Transverse colon (tissue), 4 donors: Measurements from ENCODE around the gene NUB1. TPM values are rescaled to one million over a fixed set of nuclear protein-coding genes. Genes with fewer than 3 reads are reported as not detected.

Experiments used
- DNase-seq: peaks from one replicate; pipeline ENCODE4 v3.0.0-alpha.2; 2019
- H3K27ac ChIP-seq, 4 donors: fragments of 200-600 bp; sonication (generic); 2 replicates each; pipeline ENCODE4 v1.5.1; 2016 to 2018; ENCODE audit warnings: inconsistent platforms in 4 of 4
- H3K27me3 ChIP-seq: fragments of 200-600 bp; sonication (generic); 2 replicates; pipeline ENCODE4 v1.5.1; 2017; ENCODE audit warnings: inconsistent platforms
- H3K36me3 ChIP-seq, 4 donors: fragments of 200-600 bp; sonication (generic); 2 replicates each; pipeline ENCODE4 v1.5.1; 2017 to 2019; ENCODE audit warnings: inconsistent platforms in 4 of 4
- H3K4me1 ChIP-seq, 4 donors: fragments of 200-600 bp; sonication (generic); 2 replicates each; pipeline ENCODE4 v1.5.1; 2017 to 2020; ENCODE audit warnings: inconsistent platforms in 4 of 4
- H3K4me3 ChIP-seq, 4 donors: fragments of 200-600 bp; sonication (generic); 1 replicate in 1 of 4; 2 replicates in 3 of 4; pipeline versions ENCODE4 v1.5.1 to v1.6.1; 2017 to 2019; ENCODE audit warnings: inconsistent platforms in 4 of 4
- H3K9me3 ChIP-seq, 2 donors: fragments of 200-600 bp; sonication (generic); 2 replicates each; pipeline ENCODE4 v1.5.1; 2017 to 2019; ENCODE audit warnings: inconsistent platforms in 2 of 2
- EP300 ChIP-seq: sonication (generic); formaldehyde crosslinking; IDR thresholded peaks from one replicate; pipeline ENCODE4 v1.6.1; 2017; ENCODE audit warnings: antibody characterized with exemption, low read depth
- POLR2A ChIP-seq: fragments of 450-650 bp; IDR thresholded peaks from one replicate; pipeline ENCODE4 v1.6.1; 2016; ENCODE audit warnings: antibody characterized with exemption, mild to moderate bottlenecking, moderate library complexity
- POLR2AphosphoS5 ChIP-seq, 3 donors: sonication (generic); formaldehyde crosslinking; IDR thresholded peaks; one replicate each; pipeline ENCODE4 v1.6.1; 2016; ENCODE audit warnings: antibody characterized with exemption in 3 of 3
- WGBS, 2 donors: methylation state at CpG; one replicate each; pipeline ENCODE4 v1.1.5; 2018; ENCODE audit warnings: low coverage in 1 of 2; 5-methylcytosine and 5-hydroxymethylcytosine counted together
- in situ Hi-C, 4 donors: fragments of 200-750 bp; cut with MboI; loops; one replicate each; pipeline versions ENCODE4 v1.15.0 to v1.15.1; 2017; ENCODE audit warnings: low sequenced_read_pairs in 3 of 4, low pct_ligation_motif_present in 1 of 4, low pct_unique_long_range_greater_than_20kb in 1 of 4
- intact Hi-C: fragments of 100-400 bp; cut with DNase I; formaldehyde crosslinking; loops from one replicate; pipeline ENCODE4 v1.15.1; 2023; ENCODE audit warnings: low total_unique reads
- total RNA-seq, 4 donors: library from RNA; depleted of rRNA; stranded (reverse); fragments of >200 nt; gene quantifications; one replicate each; pipeline ENCODE4 v1.1.0, GENCODE V29; 2016
- TF ChIP-seq, protein P1 (sequence below), 5 experiments: fragments of 200-600 bp in 3 of 5; fragments of 450-650 bp in 2 of 5; sonication (generic) in 3 of 5; IDR thresholded peaks; 1 replicate in 2 of 5; 2 replicates in 3 of 5; pipeline ENCODE4 v1.5.1; 2016 to 2017; ENCODE audit warnings: antibody characterized with exemption in 5 of 5, inconsistent platforms in 3 of 5, mild to moderate bottlenecking in 2 of 5, moderate library complexity in 1 of 5

NUB1 gene
- total RNA-seq, 4 donors from 2014 or later, result 26.3 to 69.5 (median 56.4) TPM

DNA sequence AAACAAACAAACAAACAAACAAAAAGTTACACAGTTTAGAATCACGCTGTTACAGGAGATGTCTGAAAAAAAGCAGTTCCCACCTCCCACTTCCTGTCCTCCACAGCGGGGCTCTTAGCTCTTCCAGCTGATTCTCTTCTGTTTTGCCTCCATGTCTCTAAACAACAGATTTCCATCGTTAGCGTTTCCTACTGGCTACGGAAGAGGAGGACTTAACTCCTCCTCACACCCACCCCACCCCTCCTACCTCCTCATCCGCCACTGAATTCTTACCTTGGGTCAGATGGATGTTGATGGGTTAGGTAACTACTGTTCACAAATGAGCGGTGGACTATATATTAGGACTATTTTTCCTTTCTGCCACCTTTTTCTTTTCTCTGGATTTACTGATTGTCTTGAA is 36.8 kb upstream of the NUB1 start:
- Histone ChIP-seq H3K27me3 (peaks cover 53% of the 10 kb centered on the region), H3K9me3 (no peaks in the 10 kb centered on the region), H3K4me1 (peaks cover 3 to 9% (median 8%) of the 10 kb centered on the region in 4 donors), H3K4me3 (no peak overlapping the region), H3K36me3 (no peaks in the 10 kb centered on the region), H3K27ac (no peak overlapping the region)
- no peak for TF ChIP-seq EP300
- TF ChIP-seq POLR2AphosphoS5 (IDR thresholded peaks at IDR 0.05), result no peak
- no peak for TF ChIP-seq POLR2A
- TF ChIP-seq, protein P1, sequence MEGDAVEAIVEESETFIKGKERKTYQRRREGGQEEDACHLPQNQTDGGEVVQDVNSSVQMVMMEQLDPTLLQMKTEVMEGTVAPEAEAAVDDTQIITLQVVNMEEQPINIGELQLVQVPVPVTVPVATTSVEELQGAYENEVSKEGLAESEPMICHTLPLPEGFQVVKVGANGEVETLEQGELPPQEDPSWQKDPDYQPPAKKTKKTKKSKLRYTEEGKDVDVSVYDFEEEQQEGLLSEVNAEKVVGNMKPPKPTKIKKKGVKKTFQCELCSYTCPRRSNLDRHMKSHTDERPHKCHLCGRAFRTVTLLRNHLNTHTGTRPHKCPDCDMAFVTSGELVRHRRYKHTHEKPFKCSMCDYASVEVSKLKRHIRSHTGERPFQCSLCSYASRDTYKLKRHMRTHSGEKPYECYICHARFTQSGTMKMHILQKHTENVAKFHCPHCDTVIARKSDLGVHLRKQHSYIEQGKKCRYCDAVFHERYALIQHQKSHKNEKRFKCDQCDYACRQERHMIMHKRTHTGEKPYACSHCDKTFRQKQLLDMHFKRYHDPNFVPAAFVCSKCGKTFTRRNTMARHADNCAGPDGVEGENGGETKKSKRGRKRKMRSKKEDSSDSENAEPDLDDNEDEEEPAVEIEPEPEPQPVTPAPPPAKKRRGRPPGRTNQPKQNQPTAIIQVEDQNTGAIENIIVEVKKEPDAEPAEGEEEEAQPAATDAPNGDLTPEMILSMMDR (IDR thresholded peaks at IDR 0.05), result no peak
- 17 to 23% methylated on average over 7 of the region's 7 CpGs for WGBS, 2 donors
- no peak for DNase-seq
- intact Hi-C loops, result loop anchor here (5.0 to 10.0 kb wide), 3 partner anchors 58 to 180 kb away; partner anchors contain the start of gene SMARCD3
- in situ Hi-C loops, result no loop called here

DNA sequence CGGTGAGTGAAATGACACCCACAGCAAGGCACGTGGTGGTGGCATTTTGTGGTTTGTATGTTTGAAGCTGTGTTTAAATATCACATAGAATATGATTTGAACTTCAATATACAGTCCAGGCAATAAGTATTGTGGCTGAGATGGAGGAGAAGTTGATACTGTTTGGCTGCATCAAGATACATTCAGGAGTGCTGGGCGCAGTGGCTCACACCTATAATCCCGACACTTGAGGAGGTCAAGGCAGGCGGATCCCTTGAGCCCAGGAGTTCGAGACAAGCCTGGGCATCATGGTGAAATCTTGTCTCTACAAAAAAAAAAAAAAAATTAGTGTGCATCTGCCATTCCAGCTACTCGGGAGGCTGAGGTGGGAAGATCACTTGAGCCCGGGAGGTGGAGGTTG is 35.2 kb upstream of the NUB1 start:
- no peak for DNase-seq
- Histone ChIP-seq H3K27ac (no peak overlapping the region), H3K4me3 (no peak overlapping the region), H3K36me3 (no peaks in the 10 kb centered on the region), H3K27me3 (peaks cover 53% of the 10 kb centered on the region), H3K9me3 (no peaks in the 10 kb centered on the region), H3K4me1 (peaks cover 3 to 9% (median 8%) of the 10 kb centered on the region in 4 donors)
- intact Hi-C loops (loop anchor here (10.0 kb wide), 1 partner anchor 182 kb away; no protein-coding TSS in a partner anchor), in situ Hi-C loops (no loop called here)
- TF ChIP-seq POLR2A (no peak), EP300 (no peak), POLR2AphosphoS5 (IDR thresholded peaks at IDR 0.05) (no peak)
- TF ChIP-seq, protein P1 (IDR thresholded peaks at IDR 0.05), result no peak
- 66 to 82% methylated on average over 3 to 8 of the region's 8 CpGs for WGBS, 2 donors

DNA sequence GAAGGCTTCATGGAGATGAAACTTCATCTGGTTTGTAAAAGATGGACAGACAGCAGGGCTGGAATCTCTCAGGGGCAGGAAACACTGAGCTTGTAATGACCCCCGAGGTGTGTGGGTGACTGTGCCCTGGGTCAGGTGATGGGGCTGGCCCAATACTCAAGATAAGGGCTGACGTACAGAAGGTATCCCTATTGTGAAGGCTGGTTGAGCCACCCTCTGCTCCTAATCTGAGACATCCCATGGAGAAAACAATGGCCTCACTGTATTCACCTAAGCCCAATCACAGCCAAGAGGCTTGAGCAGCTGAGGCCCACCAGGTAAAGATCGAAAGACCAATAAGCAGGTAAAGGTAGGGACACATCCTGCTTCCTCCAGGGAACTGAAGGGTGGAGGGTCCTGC is 34.8 kb upstream of the NUB1 start:
- WGBS, 2 donors, result 67% methylated on average over 3 of the region's 3 CpGs; no CpG with 5 or more reads in 1 of the 2 donors
- TF ChIP-seq POLR2A, result no peak
- no peak for TF ChIP-seq POLR2AphosphoS5 (IDR thresholded peaks at IDR 0.05)
- TF ChIP-seq, protein P1 (IDR thresholded peaks at IDR 0.05), result no peak
- no peak for TF ChIP-seq EP300
- Histone ChIP-seq H3K36me3 (no peaks in the 10 kb centered on the region), H3K4me1 (peaks cover 3 to 9% (median 8%) of the 10 kb centered on the region in 4 donors), H3K9me3 (peaks cover 0 to 3% of the 10 kb centered on the region in 2 donors), H3K4me3 (no peak overlapping the region), H3K27ac (no peak overlapping the region), H3K27me3 (peaks cover 53% of the 10 kb centered on the region)
- intact Hi-C loops, result loop anchor here (10.0 kb wide), 1 partner anchor 182 kb away; no protein-coding TSS in a partner anchor
- in situ Hi-C loops, result no loop called here
- DNase-seq, result no peak

DNA sequence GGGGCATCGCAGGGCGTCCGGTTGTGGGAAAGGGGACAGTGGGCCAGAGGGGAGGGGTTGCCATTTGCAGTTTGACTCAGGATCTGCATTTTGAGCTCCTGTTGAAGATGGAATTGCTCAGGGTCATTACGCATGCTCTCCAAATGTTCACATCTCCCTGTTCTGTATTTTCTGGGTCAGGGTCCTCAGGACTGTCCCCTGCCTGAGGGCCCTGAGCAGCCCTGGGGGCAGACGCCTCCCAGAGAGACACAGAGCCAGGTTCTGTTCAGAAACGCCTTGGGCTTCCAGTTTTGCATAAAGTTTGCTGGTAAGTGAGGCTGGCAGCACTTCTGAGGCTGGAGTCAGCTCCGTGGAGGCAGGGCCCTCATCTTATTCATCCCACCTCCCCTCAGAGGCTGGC is 34.1 kb upstream of the NUB1 start:
- no peaks in the 10 kb centered on the region for H3K36me3 ChIP-seq
- H3K27ac ChIP-seq, result no peak overlapping the region
- in situ Hi-C loops, result no loop called here
- no peak overlapping the region for H3K4me3 ChIP-seq
- peaks cover 50% of the 10 kb centered on the region for H3K27me3 ChIP-seq
- intact Hi-C loops, result loop anchor here (10.0 kb wide), 1 partner anchor 183 kb away; no protein-coding TSS in a partner anchor
- peaks cover 0 to 3% of the 10 kb centered on the region in 2 donors for H3K9me3 ChIP-seq
- peaks cover 3 to 9% (median 8%) of the 10 kb centered on the region in 4 donors for H3K4me1 ChIP-seq
- TF ChIP-seq, protein P1 (IDR thresholded peaks at IDR 0.05), result no peak
- TF ChIP-seq POLR2A (no peak), POLR2AphosphoS5 (IDR thresholded peaks at IDR 0.05) (no peak)
- WGBS, 2 donors, result 63 to 75% methylated on average over 3 to 7 of the region's 7 CpGs
- DNase-seq, result no peak
